Measurements from ENCODE around the gene LYSET. TPM values are rescaled to one million over a fixed set of nuclear protein-coding genes. Genes with fewer than 3 reads are reported as not detected.

LYSET gene
- polyA plus RNA-seq, 2 of the 4 experiments (the other 2 are of a cell fraction): 29.9 to 37.0 TPM

- WGBS (ENCODE audit: missing lambda C conversion rate): 86% methylated on average over 3 of the region's 3 CpGs
- Histone ChIP-seq H3K27ac (no peak overlapping the region), H3K4me2 (no peak overlapping the region), H3K4me1 (peaks cover 7% of the 10 kb centered on the region), H3K4me3 (no peak overlapping the region), H3K9me3 (no peaks in the 10 kb centered on the region)
- DNase-seq (ENCODE audit: low read depth in 1 of 2, low spot score in 1 of 2) (no peak), FAIRE-seq (no peak), ATAC-seq (no peak)
- CTCF ChIA-PET: interaction anchor here (0.7 to 1.6 kb wide), 4 partner anchors 8 to 20 kb away, joined by 3 to 8 read pairs (median 3); partner anchors contain the start of gene GON7
- TF ChIP-seq FOSL2 (IDR thresholded peaks at IDR 0.05) (no peak), FOSL2 (CRISPR knock-in tag; IDR thresholded peaks at IDR 0.05) (no peak), BHLHE40 (IDR thresholded peaks at IDR 0.05; ENCODE audit: low read depth, low read length) (no peak), EHF (CRISPR knock-in tag; IDR thresholded peaks at IDR 0.05) (no peak), CBX2 (IDR thresholded peaks at IDR 0.05; ENCODE audit: borderline replicate concordance, low read depth) (no peak), ESRRA (IDR thresholded peaks at IDR 0.05; ENCODE audit: borderline replicate concordance, low read length) (no peak), RARB (CRISPR knock-in tag; IDR thresholded peaks at IDR 0.05) (no peak), CHD4 (IDR thresholded peaks at IDR 0.05; ENCODE audit: borderline replicate concordance) (no peak)
- POLR2A ChIA-PET: interaction anchor here (1.1 kb wide), 1 partner anchor 20 kb away, joined by 4 read pairs; the partner anchor contains the start of genes GON7 and UBR7
Observed at GRCh38 chr14:93186956-93187355, 1.8 kb downstream of the LYSET start.

GRCh38 chr14:93195316-93195999, 10.3 kb downstream of the LYSET start:
- CTCF ChIA-PET: interaction anchor here (0.6 to 1.9 kb wide), 5 partner anchors 10 to 82 kb away, joined by 3 to 7 read pairs (median 4); partner anchors contain the start of genes GON7 and UBR7
- ATAC-seq: no peak
- no peak for DNase-seq (ENCODE audit: low read depth in 1 of 2, low spot score in 1 of 2)
- POLR2A ChIA-PET: interaction anchor here (1.2 kb wide), 1 partner anchor 11 kb away, joined by 4 read pairs; the partner anchor contains the start of gene MOAP1
- Histone ChIP-seq H3K27ac (no peak overlapping the region), H3K4me2 (no peak overlapping the region), H3K4me3 (no peak overlapping the region), H3K4me1 (no peaks in the 10 kb centered on the region), H3K9me3 (no peaks in the 10 kb centered on the region)
- FAIRE-seq: no peak
- TF ChIP-seq HOXA7 (CRISPR knock-in tag; IDR thresholded peaks at IDR 0.05): no peak
- no peak for TF ChIP-seq KDM1A (IDR thresholded peaks at IDR 0.05; ENCODE audit: low read depth)
- no peak for TF ChIP-seq EHMT2 (IDR thresholded peaks at IDR 0.05; ENCODE audit: low read depth)
- TF ChIP-seq HOXB13 (CRISPR knock-in tag; IDR thresholded peaks at IDR 0.05; ENCODE audit: low read depth): no peak
- no peak for TF ChIP-seq RNF2 (IDR thresholded peaks at IDR 0.05; ENCODE audit: borderline replicate concordance, low read depth)
- TF ChIP-seq ZNF302 (CRISPR knock-in tag; IDR thresholded peaks at IDR 0.05): no peak
- no peak for TF ChIP-seq ZC3H11A (IDR thresholded peaks at IDR 0.05)
- TF ChIP-seq MAFK (IDR thresholded peaks at IDR 0.05; ENCODE audit: partially characterized antibody): no peak
- no peak for TF ChIP-seq HOXB5 (CRISPR knock-in tag; IDR thresholded peaks at IDR 0.05)
- TF ChIP-seq EHF (CRISPR knock-in tag; IDR thresholded peaks at IDR 0.05): no peak
- TF ChIP-seq TP53 (CRISPR knock-in tag; IDR thresholded peaks at IDR 0.05): no peak
- TF ChIP-seq REST (IDR thresholded peaks at IDR 0.05): no peak
- TF ChIP-seq JUN (IDR thresholded peaks at IDR 0.05): no peak
- no peak for TF ChIP-seq CBX8 (IDR thresholded peaks at IDR 0.05)
- TF ChIP-seq RAD21 (conservative IDR thresholded peaks at IDR 0.05 in 1 of 2, IDR thresholded peaks at IDR 0.05 in 1 of 2): no peak
- no peak for TF ChIP-seq ZSCAN20 (CRISPR knock-in tag; IDR thresholded peaks at IDR 0.05)
- no peak for TF ChIP-seq HDAC2 (IDR thresholded peaks at IDR 0.05)
- no peak for TF ChIP-seq ZFP36 (IDR thresholded peaks at IDR 0.05; ENCODE audit: borderline replicate concordance, partially characterized antibody)
- no peak for TF ChIP-seq NR3C1 (IDR thresholded peaks at IDR 0.05)
- no peak for TF ChIP-seq NFE2L2 (conservative IDR thresholded peaks at IDR 0.05; ENCODE audit: low read length)
- WGBS (ENCODE audit: missing lambda C conversion rate): 100% methylated on average over 1 of the region's 1 CpG
